Measurements from ENCODE around the gene POMT2. TPM values are rescaled to one million over a fixed set of nuclear protein-coding genes. Genes with fewer than 3 reads are reported as not detected.

The POMT2 gene
- total and polyA plus RNA-seq, 2 experiments from 2014 or later, result 21.1 to 39.3 TPM

DNA sequence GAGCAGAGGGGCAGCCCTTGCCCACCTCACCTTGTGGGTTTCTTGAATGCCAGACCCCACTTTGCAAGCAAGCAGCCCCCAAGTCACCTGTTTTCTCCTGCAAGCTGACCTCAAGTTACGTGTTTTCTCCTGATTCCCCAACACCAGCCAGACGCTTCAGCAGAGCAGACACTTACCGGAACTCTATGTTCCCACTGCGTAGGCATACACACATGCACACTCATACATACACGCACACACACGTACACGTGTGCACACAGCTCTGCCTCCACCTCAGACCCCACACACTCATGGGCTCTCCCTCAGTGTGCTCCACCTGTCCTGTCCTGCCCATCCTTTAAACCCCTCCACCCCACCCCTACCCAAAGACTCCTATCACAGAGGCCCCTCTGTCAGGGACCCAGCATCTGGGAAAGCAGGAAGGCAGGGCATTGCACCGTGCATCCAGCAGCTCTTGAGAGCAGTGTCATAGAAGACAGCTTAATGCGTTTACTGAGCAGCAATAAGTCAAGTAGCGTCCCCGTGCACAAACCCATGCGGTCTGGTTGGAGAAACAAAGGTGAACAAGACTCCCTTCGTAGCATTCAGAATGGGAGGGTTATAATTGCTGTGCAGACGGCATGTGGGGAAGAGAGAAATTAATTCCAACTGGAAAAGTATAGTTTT lies 94.7 kb downstream of the POMT2 start:
- no peak for DNase-seq (ENCODE audit: low spot score)
- H3K36me3 ChIP-seq (replicated peaks; ENCODE audit: insufficient read depth, low read depth), result no peaks in the 10 kb centered on the region
- no peaks in the 10 kb centered on the region for H3K9me2 ChIP-seq (replicated peaks; ENCODE audit: insufficient read depth)
- no peaks in the 10 kb centered on the region for H3K79me2 ChIP-seq
- H3K4me1 ChIP-seq (ENCODE audit: insufficient read depth), result no peaks in the 10 kb centered on the region
- no peak overlapping the region for H3K4me2 ChIP-seq
- H3K27me3 ChIP-seq, result no peaks in the 10 kb centered on the region
- no peaks in the 10 kb centered on the region for H3K9me3 ChIP-seq (ENCODE audit: low read depth)
- no peak overlapping the region for H2AFZ ChIP-seq
- no peaks in the 10 kb centered on the region for H4K20me1 ChIP-seq (ENCODE audit: insufficient read depth, poor library complexity, severe bottlenecking)
- 92% methylated on average over 14 of the region's 14 CpGs for whole genome bisulfite sequencing (ENCODE audit: low lambda C conversion rate, missing lambda C conversion rate)
- no peak overlapping the region for H3K4me3 ChIP-seq
- TF ChIP-seq, protein P1, sequence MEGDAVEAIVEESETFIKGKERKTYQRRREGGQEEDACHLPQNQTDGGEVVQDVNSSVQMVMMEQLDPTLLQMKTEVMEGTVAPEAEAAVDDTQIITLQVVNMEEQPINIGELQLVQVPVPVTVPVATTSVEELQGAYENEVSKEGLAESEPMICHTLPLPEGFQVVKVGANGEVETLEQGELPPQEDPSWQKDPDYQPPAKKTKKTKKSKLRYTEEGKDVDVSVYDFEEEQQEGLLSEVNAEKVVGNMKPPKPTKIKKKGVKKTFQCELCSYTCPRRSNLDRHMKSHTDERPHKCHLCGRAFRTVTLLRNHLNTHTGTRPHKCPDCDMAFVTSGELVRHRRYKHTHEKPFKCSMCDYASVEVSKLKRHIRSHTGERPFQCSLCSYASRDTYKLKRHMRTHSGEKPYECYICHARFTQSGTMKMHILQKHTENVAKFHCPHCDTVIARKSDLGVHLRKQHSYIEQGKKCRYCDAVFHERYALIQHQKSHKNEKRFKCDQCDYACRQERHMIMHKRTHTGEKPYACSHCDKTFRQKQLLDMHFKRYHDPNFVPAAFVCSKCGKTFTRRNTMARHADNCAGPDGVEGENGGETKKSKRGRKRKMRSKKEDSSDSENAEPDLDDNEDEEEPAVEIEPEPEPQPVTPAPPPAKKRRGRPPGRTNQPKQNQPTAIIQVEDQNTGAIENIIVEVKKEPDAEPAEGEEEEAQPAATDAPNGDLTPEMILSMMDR (IDR thresholded peaks at IDR 0.05; ENCODE audit: poor library complexity), result no peak
- TF ChIP-seq EZH2 (IDR thresholded peaks at IDR 0.05; ENCODE audit: borderline replicate concordance), result no peak
- TF ChIP-seq EZH2phosphoT487 (IDR thresholded peaks at IDR 0.05; ENCODE audit: low read depth, severe bottlenecking, unreplicated experiment), result no peak
- no peak overlapping the region for H3K27ac ChIP-seq

DNA sequence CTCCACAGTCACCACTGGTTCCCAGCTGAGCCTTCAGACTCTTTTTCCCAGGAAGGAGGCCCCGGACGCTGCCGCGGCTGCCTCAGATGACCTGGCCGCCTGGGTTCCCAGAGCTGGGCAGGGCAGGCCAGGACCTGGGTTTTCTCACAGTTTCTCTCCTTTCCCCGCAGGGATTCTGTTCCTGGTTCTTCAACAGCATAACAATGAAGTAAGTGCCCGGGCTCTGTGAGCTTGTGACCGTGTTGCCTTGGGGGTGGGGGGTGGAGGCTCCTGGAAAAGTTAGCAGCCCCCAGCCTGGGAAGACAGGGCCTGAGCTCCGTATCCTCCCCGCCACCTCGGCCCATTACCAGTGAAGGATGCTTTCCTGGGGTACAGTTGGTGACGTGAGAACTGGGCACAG lies 95.4 kb downstream of the POMT2 start:
- Histone ChIP-seq H3K9me2 (replicated peaks; ENCODE audit: insufficient read depth) (no peaks in the 10 kb centered on the region), H3K4me2 (no peak overlapping the region), H2AFZ (no peak overlapping the region), H3K9me3 (ENCODE audit: low read depth) (no peaks in the 10 kb centered on the region), H3K36me3 (replicated peaks; ENCODE audit: insufficient read depth, low read depth) (no peaks in the 10 kb centered on the region), H3K27me3 (no peaks in the 10 kb centered on the region), H3K4me1 (ENCODE audit: insufficient read depth) (no peaks in the 10 kb centered on the region), H4K20me1 (ENCODE audit: insufficient read depth, poor library complexity, severe bottlenecking) (no peaks in the 10 kb centered on the region), H3K4me3 (no peak overlapping the region), H3K27ac (no peak overlapping the region), H3K79me2 (no peaks in the 10 kb centered on the region)
- TF ChIP-seq EZH2phosphoT487 (IDR thresholded peaks at IDR 0.05; ENCODE audit: low read depth, severe bottlenecking, unreplicated experiment) (no peak), EZH2 (IDR thresholded peaks at IDR 0.05; ENCODE audit: borderline replicate concordance) (no peak)
- TF ChIP-seq, protein P1 (IDR thresholded peaks at IDR 0.05; ENCODE audit: poor library complexity), result no peak
- DNase-seq (ENCODE audit: low spot score), result no peak
- 79% methylated on average over 12 of the region's 12 CpGs for WGBS (ENCODE audit: low lambda C conversion rate, missing lambda C conversion rate)

MicroRNAs encoded within 50 kb of the gene (microRNA counts, 767-probe panel; counts per million panel counts)
- 6,761 counts per million, percentile 33 among the panel's probes with 10 or more counts for microRNA hsa-miR-1260a

Small RNA genes within 50 kb of the gene (microRNA-seq; reads per million reads assigned to microRNA genes)
- not detected for gene MIR1260A

Small RNA genes within 50 kb of the gene (small RNA-seq; reads per million reads assigned to genes)
- gene MIR1260A, result not detected

Other genes starting within 250 kb of the POMT2 start
- 25.6 and 29.6 TPM in 2 replicates for gene CIPC, start 222.6 kb downstream of the POMT2 start, total RNA-seq
- 9.6 and 10.5 TPM in 2 replicates for gene CIPC, start 222.6 kb downstream of the POMT2 start, polyA plus RNA-seq
- gene ZDHHC22, start 179.1 kb downstream of the POMT2 start, total RNA-seq, result 0.04 TPM in 1 of 2 replicates, not detected in the other
- not detected in 2 replicates for gene ZDHHC22, start 179.1 kb downstream of the POMT2 start, polyA plus RNA-seq
- 4.9 and 5.1 TPM in 2 replicates for gene TMEM63C, start 139.1 kb downstream of the POMT2 start, total RNA-seq
- 5.4 and 9.7 TPM in 2 replicates for gene TMEM63C, start 139.1 kb downstream of the POMT2 start, polyA plus RNA-seq
- not detected in 2 replicates for gene NGB, start 49.7 kb downstream of the POMT2 start, total RNA-seq
- gene NGB, start 49.7 kb downstream of the POMT2 start, polyA plus RNA-seq, result not detected in 2 replicates
- gene GSTZ1, start 153 bp upstream of the POMT2 start, total RNA-seq, result 34.7 and 37.6 TPM in 2 replicates
- 23.5 and 23.9 TPM in 2 replicates for gene GSTZ1, start 153 bp upstream of the POMT2 start, polyA plus RNA-seq
- gene TMED8, start 56.2 kb upstream of the POMT2 start, total RNA-seq, result 15.8 and 16.0 TPM in 2 replicates
- 4.0 and 4.2 TPM in 2 replicates for gene TMED8, start 56.2 kb upstream of the POMT2 start, polyA plus RNA-seq
- gene SAMD15, start 56.5 kb upstream of the POMT2 start, total RNA-seq, result 0.90 and 1.2 TPM in 2 replicates
- 0.51 and 2.2 TPM in 2 replicates for gene SAMD15, start 56.5 kb upstream of the POMT2 start, polyA plus RNA-seq
- gene NOXRED1, start 102.6 kb upstream of the POMT2 start, total RNA-seq, result 0.13 and 0.40 TPM in 2 replicates
- gene NOXRED1, start 102.6 kb upstream of the POMT2 start, polyA plus RNA-seq, result 0.10 TPM in 1 of 2 replicates, not detected in the other
- 22.6 and 29.2 TPM in 2 replicates for gene VIPAS39, start 136.7 kb upstream of the POMT2 start, total RNA-seq
- gene VIPAS39, start 136.7 kb upstream of the POMT2 start, polyA plus RNA-seq, result 11.7 and 13.0 TPM in 2 replicates
- 111 and 126 TPM in 2 replicates for gene AHSA1, start 137.2 kb upstream of the POMT2 start, total RNA-seq
- gene AHSA1, start 137.2 kb upstream of the POMT2 start, polyA plus RNA-seq, result 127 and 128 TPM in 2 replicates
- 5.1 and 8.1 TPM in 2 replicates for gene ISM2, start 177.9 kb upstream of the POMT2 start, total RNA-seq
- 6.3 and 9.0 TPM in 2 replicates for gene ISM2, start 177.9 kb upstream of the POMT2 start, polyA plus RNA-seq